H9 (cell line): ENCODE results near the gene ZNF341. TPM values are rescaled to one million over a fixed set of nuclear protein-coding genes. Genes with fewer than 3 reads are reported as not detected.
A peak's percentile ranks its signal among the peaks of the same experiment; 100 is the strongest.

Experiments
- DNase-seq: peaks from one replicate; pipeline ENCODE4 v3.0.0-alpha.2; 2017
- H2AFZ ChIP-seq: one replicate; pipeline ENCODE4 v1.6.1; 2013; ENCODE audit warnings: mild to moderate bottlenecking, low read length, control low read depth, moderate library complexity
- H2AK5ac ChIP-seq: 2 replicates; pipeline ENCODE4 v1.6.1; 2013; ENCODE audit warnings: low read length, control low read depth, mixed read lengths; ENCODE audit not compliant: insufficient read length
- H2BK120ac ChIP-seq: one replicate; pipeline ENCODE4 v1.6.1; 2013; ENCODE audit warnings: low read depth, mild to moderate bottlenecking, low read length, control low read depth, inconsistent platforms; ENCODE audit not compliant: poor library complexity, severe bottlenecking
- H2BK12ac ChIP-seq: 2 replicates; pipeline ENCODE4 v1.6.1; 2013; ENCODE audit warnings: low read length, control low read depth, mixed read lengths, low read depth; ENCODE audit not compliant: insufficient read length
- H2BK15ac ChIP-seq: 2 replicates; pipeline ENCODE4 v1.6.1; 2013; ENCODE audit warnings: low read depth, low read length, control low read depth
- H2BK20ac ChIP-seq: one replicate; pipeline ENCODE4 v1.6.1; 2013; ENCODE audit warnings: low read depth, mild to moderate bottlenecking, low read length, control low read depth, inconsistent platforms; ENCODE audit not compliant: poor library complexity, severe bottlenecking
- H2BK5ac ChIP-seq: 2 replicates; pipeline ENCODE4 v1.6.1; 2013; ENCODE audit warnings: low read length, control low read depth, mixed read lengths; ENCODE audit not compliant: insufficient read length
- H3K14ac ChIP-seq: 2 replicates; pipeline ENCODE4 v1.6.1; 2013; ENCODE audit warnings: low read length, control low read depth; ENCODE audit not compliant: insufficient read depth
- H3K18ac ChIP-seq: 2 replicates; pipeline ENCODE4 v1.6.1; 2013; ENCODE audit warnings: low read depth, mild to moderate bottlenecking, mixed read lengths, low read length, control low read depth; ENCODE audit not compliant: insufficient read length
- H3K23ac ChIP-seq: 2 replicates; pipeline ENCODE4 v1.6.1; 2013; ENCODE audit warnings: low read length, control low read depth, mixed read lengths, low read depth; ENCODE audit not compliant: insufficient read length
- H3K23me2 ChIP-seq: 2 replicates; pipeline ENCODE4 v1.6.1; 2013; ENCODE audit warnings: low read depth, mild to moderate bottlenecking, mixed read lengths, low read length, control low read depth; ENCODE audit not compliant: insufficient read length, poor library complexity, severe bottlenecking
- H3K27ac ChIP-seq: 2 replicates; pipeline ENCODE4 v1.5.1; 2013; ENCODE audit warnings: low read length, control low read depth, mixed read lengths, low read depth; ENCODE audit not compliant: insufficient read length
- H3K27me3 ChIP-seq: 2 replicates; pipeline ENCODE4 v1.6.1; 2013; ENCODE audit warnings: low read length, control low read depth, inconsistent platforms; ENCODE audit not compliant: insufficient read depth
- H3K4ac ChIP-seq: 2 replicates; pipeline ENCODE4 v1.6.1; 2013; ENCODE audit warnings: low read depth, mild to moderate bottlenecking, control low read depth, inconsistent platforms, low read length, moderate library complexity
- H3K4me1 ChIP-seq: 2 replicates; pipeline ENCODE4 v1.6.1; 2013; ENCODE audit warnings: low read length, control low read depth, inconsistent platforms; ENCODE audit not compliant: insufficient read depth
- H3K4me2 ChIP-seq: 2 replicates; pipeline ENCODE4 v1.6.1; 2013; ENCODE audit warnings: low read length, control low read depth, mixed read lengths; ENCODE audit not compliant: insufficient read length, insufficient read depth
- H3K56ac ChIP-seq: 2 replicates; pipeline ENCODE4 v1.6.1; 2013; ENCODE audit warnings: low read depth, mild to moderate bottlenecking, mixed read lengths, low read length, control low read depth; ENCODE audit not compliant: insufficient read length
- H3K79me1 ChIP-seq: 2 replicates; pipeline ENCODE4 v1.6.1; 2013; ENCODE audit warnings: low read depth, mild to moderate bottlenecking, moderate library complexity, low read length, control low read depth, inconsistent platforms; ENCODE audit not compliant: insufficient read depth, poor library complexity, severe bottlenecking
- H3K79me2 ChIP-seq: 2 replicates; pipeline ENCODE4 v1.6.1; 2013; ENCODE audit warnings: low read length, control low read depth, inconsistent platforms; ENCODE audit not compliant: insufficient read depth
- H3K9ac ChIP-seq: 2 replicates; pipeline ENCODE4 v1.6.1; 2013; ENCODE audit warnings: low read length, control low read depth, mixed read lengths; ENCODE audit not compliant: insufficient read length; ENCODE audit errors: extremely low read depth
- H3K9me3 ChIP-seq: one replicate; pipeline ENCODE4 v1.6.1; 2013; ENCODE audit warnings: low read depth, low read length, inconsistent platforms; ENCODE audit not compliant: control insufficient read depth
- H3T11ph ChIP-seq: one replicate; pipeline ENCODE4 v1.6.1; 2013; ENCODE audit warnings: mild to moderate bottlenecking, low read length, control low read depth, inconsistent platforms
- H4K20me1 ChIP-seq: one replicate; pipeline ENCODE4 v1.6.1; 2013; ENCODE audit not compliant: control insufficient read depth, insufficient read length, insufficient read depth
- H4K5ac ChIP-seq: 2 replicates; pipeline ENCODE4 v1.6.1; 2013; ENCODE audit warnings: low read depth, mild to moderate bottlenecking, mixed read lengths, low read length, control low read depth; ENCODE audit not compliant: insufficient read length
- H4K8ac ChIP-seq: replicated peaks from 2 replicates; pipeline ENCODE4 v1.6.1; 2013; ENCODE audit warnings: low read length, control low read depth, mixed read lengths, low read depth; ENCODE audit not compliant: insufficient read length
- H4K91ac ChIP-seq: 2 replicates; pipeline ENCODE4 v1.6.1; 2013; ENCODE audit warnings: low read depth, mild to moderate bottlenecking, moderate library complexity, mixed read lengths, low read length, control low read depth; ENCODE audit not compliant: insufficient read length
- H3K27ac Mint-ChIP-seq, 3 experiments: 2 replicates in 2 of 3; 3 replicates in 1 of 3; pipeline ENCODE4 v1.8.0; 2020 to 2021; ENCODE audit warnings: mixed read lengths in 3 of 3, mild to moderate bottlenecking in 1 of 3, moderate library complexity in 1 of 3
- H3K27me3 Mint-ChIP-seq: 2 replicates; pipeline ENCODE4 v1.8.0; 2021; ENCODE audit warnings: low read depth, mild to moderate bottlenecking, moderate library complexity, mixed read lengths
- H3K36me3 Mint-ChIP-seq, 3 experiments: 2 replicates in 2 of 3; 3 replicates in 1 of 3; pipeline ENCODE4 v1.8.0; 2020 to 2021; ENCODE audit warnings: low read depth in 3 of 3, mixed read lengths in 3 of 3; ENCODE audit not compliant: insufficient read depth in 1 of 3
- H3K4me1 Mint-ChIP-seq, 2 experiments: 2 replicates each; pipeline ENCODE4 v1.8.0; 2020; ENCODE audit warnings: mixed read lengths in 2 of 2
- H3K4me3 Mint-ChIP-seq, 2 experiments: 2 replicates in 1 of 2; 3 replicates in 1 of 2; pipeline ENCODE4 v1.8.0; 2020 to 2021; ENCODE audit warnings: mild to moderate bottlenecking in 2 of 2, mixed read lengths in 2 of 2, moderate library complexity in 1 of 2
- H3K9me3 Mint-ChIP-seq, 2 experiments: 2 replicates in 1 of 2; 3 replicates in 1 of 2; pipeline ENCODE4 v1.8.0; 2020; ENCODE audit warnings: mild to moderate bottlenecking in 2 of 2, mixed read lengths in 2 of 2, moderate library complexity in 1 of 2
- CTCF ChIP-seq: fragments of 200-600 bp; sonication (generic); conservative IDR thresholded peaks from 3 replicates; pipeline ENCODE4 v1.8.0; 2021; ENCODE audit warnings: antibody characterized with exemption, mild to moderate bottlenecking
- WGBS: extraction: QIAGEN DNeasy Blood & Tissue Kit; methylation state at CpG from one replicate; pipeline ENCODE4 v1.1.7; 2013; ENCODE audit warnings: missing lambda C conversion rate, low lambda C conversion rate, mixed read lengths; ENCODE audit not compliant: insufficient read length; ENCODE audit errors: extremely low coverage; 5-methylcytosine and 5-hydroxymethylcytosine counted together
- total RNA-seq: library from RNA; stranded (reverse); gene quantifications from 2 replicates; pipeline ENCODE4 v1.2.1, GENCODE V29; 2021

Gene ZNF341
- total RNA-seq, 1 experiment from 2014 or later = 5.2 TPM

DNA sequence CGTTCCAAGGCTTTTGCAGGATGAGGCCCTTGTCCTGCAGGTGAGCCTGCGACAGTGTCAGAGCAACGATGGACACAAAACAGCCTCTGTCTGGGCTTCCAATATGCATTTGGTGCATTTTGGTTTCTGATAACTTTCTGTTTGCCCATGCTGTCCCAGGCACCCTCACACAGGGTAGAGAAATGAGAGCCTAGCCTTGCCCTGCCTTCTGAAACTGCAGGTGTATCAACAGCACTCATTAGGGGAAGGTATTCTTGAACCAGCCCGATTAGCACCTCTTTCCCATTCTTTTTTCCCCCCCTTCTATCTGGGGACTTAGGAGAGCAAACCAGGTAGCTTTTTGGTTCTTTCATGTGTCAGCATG lies 109.6 kb downstream of the ZNF341 start:
- no peak overlapping the region for H3K27ac ChIP-seq
- no peak overlapping the region for H3K18ac ChIP-seq
- no peak overlapping the region for H3K4me2 ChIP-seq
- Mint-ChIP-seq H3K27me3 (no peaks in the 10 kb centered on the region), H3K9me3 (no peaks in the 10 kb centered on the region), H3K36me3 (no peaks in the 10 kb centered on the region; a peak in 2 of 7 replicates), H3K27ac (peak overlapping the region in 1 of 3 experiments; percentile 31; a peak in 1 of 7 replicates), H3K4me3 (no peak overlapping the region; a peak in 1 of 5 replicates), H3K4me1 (peaks cover 54 to 67% of the 10 kb centered on the region in 2 experiments)
- peaks cover 3% of the 10 kb centered on the region for H3K79me1 ChIP-seq
- H4K91ac ChIP-seq = no peak overlapping the region
- no peak for DNase-seq
- no peaks in the 10 kb centered on the region; the same call in 1 of the 2 replicates for H3K79me2 ChIP-seq
- no peaks in the 10 kb centered on the region for H3K27me3 ChIP-seq
- H2BK5ac ChIP-seq = no peak overlapping the region
- no peak overlapping the region for H2BK15ac ChIP-seq
- H3K9ac ChIP-seq = no peak overlapping the region
- H2BK20ac ChIP-seq = no peak overlapping the region
- no peak overlapping the region for H2AFZ ChIP-seq
- no peak for TF ChIP-seq CTCF
- no peaks in the 10 kb centered on the region for H4K20me1 ChIP-seq
- no peak overlapping the region for H3K56ac ChIP-seq
- H3K23me2 ChIP-seq = no peaks in the 10 kb centered on the region
- peaks cover 11% of the 10 kb centered on the region; the same call in 1 of the 2 replicates for H3K4me1 ChIP-seq
- no CpG with 5 or more reads among the region's 4 CpGs for WGBS
- H2AK5ac ChIP-seq = no peak overlapping the region
- H3T11ph ChIP-seq = no peak overlapping the region
- peak overlapping the region; percentile 7; the same call in 1 of the 2 replicates for H3K14ac ChIP-seq
- no peak overlapping the region for H2BK120ac ChIP-seq
- H4K8ac ChIP-seq = no peak overlapping the region
- H3K9me3 ChIP-seq = no peaks in the 10 kb centered on the region
- no peak overlapping the region for H4K5ac ChIP-seq
- no peak overlapping the region for H3K4ac ChIP-seq
- no peak overlapping the region for H2BK12ac ChIP-seq
- H3K23ac ChIP-seq = no peak overlapping the region

Other genes with a start within 250 kb of the ZNF341 start
- gene CBFA2T2, start 241.9 kb upstream of the ZNF341 start, total RNA-seq = 10.9 and 11.2 TPM in 2 replicates
- 0.24 and 0.26 TPM in 2 replicates for gene C20orf144, start 69.7 kb upstream of the ZNF341 start, total RNA-seq
- 0.46 and 0.55 TPM in 2 replicates for gene ACTL10, start 65.1 kb upstream of the ZNF341 start, total RNA-seq
- gene NECAB3, start 57.6 kb upstream of the ZNF341 start, total RNA-seq = 51.5 and 57.7 TPM in 2 replicates
- gene E2F1, start 45.6 kb upstream of the ZNF341 start, total RNA-seq = 57.9 and 58.7 TPM in 2 replicates
- gene PXMP4, start 11.7 kb upstream of the ZNF341 start, total RNA-seq = 4.5 and 5.7 TPM in 2 replicates
- gene CHMP4B, start 79.4 kb downstream of the ZNF341 start, total RNA-seq = 94.9 and 97.9 TPM in 2 replicates